ENCODE results near the gene GAS2L1. TPM values are rescaled to one million over a fixed set of nuclear protein-coding genes. Genes with fewer than 3 reads are reported as not detected.

Gene GAS2L1
- 23.8 and 30.2 TPM in 2 replicates for total RNA-seq

DNA sequence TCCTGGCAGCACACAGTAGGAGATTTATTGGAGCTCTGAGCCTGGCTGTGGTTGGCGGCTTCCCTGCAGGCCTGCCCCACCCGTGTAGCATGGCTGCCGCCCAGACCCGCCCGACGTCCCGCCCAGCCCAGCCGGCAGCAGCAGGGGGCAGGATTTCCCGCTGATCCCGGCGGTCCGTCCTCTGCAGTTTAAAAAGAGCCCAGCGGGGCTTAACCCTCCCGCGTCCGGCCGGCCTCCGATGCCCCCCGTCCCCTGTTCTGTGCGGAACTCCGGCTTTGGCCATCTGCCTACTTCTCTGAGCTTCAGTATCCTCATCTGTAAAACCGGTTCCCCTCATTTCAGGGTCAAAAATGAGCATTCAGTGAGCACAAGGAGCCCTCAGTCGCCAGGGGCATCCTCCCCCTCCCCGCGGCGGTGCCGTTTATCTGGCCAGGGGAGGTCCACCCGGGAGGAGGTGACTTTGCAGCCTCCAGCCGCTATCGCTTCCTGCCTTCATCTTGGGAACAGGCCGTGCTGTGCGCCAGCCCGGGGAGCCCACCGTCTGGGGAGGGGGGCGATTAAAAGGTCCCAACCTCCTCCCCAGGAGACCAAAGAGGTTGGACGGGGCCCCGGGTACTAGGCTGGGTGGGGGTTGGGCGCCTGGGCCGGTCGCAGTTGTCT is at the start of gene GAS2L1:
TSS of gene GAS2L1 (plus strand) at position 476 of the 660 bp plus-strand sequence. CDS start 1,456 bp downstream, outside the sequence.

DNA sequence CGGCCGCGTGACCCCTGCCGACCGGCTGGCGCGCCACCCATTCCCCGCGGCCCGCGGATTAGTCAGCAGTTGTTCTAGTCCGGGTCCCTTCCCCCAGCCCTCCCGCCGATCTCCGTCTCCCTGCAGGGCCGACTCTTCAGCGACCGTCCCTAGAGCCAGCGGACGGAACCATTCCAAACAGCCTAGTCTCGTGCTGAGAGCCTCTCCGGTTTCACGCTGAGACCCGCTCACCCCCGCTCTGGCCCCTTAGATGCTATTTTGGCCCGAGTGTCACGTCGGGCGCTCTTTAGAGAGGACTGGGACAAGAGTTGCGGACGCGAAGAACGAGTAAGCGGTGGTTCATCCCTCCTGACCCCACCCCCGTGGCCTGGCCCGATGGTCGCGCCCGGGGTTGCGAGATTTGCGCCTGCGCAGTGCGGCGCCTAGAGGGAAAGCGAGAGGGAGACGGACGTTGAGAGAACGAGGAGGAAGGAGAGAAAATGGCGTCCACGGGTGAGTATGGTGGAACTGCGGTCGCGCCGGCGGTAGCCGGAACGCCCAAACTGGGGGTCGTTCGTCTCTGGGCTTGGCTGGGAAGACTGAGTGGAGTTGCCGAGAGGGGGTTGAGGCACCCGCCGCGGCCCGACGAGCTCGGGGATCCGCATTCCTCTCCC is 38.5 kb upstream of the GAS2L1 start, which contains the start of the genes EWSR1 and RHBDD3:
TSS of gene EWSR1 (plus strand) at position 411 of the 653 bp plus-strand sequence. CDS start at position 480, 69 bp downstream.
TSS of gene RHBDD3 (minus strand) at position 124 of the 653 bp plus-strand sequence. CDS start 2,355 bp downstream, outside the sequence.

DNA sequence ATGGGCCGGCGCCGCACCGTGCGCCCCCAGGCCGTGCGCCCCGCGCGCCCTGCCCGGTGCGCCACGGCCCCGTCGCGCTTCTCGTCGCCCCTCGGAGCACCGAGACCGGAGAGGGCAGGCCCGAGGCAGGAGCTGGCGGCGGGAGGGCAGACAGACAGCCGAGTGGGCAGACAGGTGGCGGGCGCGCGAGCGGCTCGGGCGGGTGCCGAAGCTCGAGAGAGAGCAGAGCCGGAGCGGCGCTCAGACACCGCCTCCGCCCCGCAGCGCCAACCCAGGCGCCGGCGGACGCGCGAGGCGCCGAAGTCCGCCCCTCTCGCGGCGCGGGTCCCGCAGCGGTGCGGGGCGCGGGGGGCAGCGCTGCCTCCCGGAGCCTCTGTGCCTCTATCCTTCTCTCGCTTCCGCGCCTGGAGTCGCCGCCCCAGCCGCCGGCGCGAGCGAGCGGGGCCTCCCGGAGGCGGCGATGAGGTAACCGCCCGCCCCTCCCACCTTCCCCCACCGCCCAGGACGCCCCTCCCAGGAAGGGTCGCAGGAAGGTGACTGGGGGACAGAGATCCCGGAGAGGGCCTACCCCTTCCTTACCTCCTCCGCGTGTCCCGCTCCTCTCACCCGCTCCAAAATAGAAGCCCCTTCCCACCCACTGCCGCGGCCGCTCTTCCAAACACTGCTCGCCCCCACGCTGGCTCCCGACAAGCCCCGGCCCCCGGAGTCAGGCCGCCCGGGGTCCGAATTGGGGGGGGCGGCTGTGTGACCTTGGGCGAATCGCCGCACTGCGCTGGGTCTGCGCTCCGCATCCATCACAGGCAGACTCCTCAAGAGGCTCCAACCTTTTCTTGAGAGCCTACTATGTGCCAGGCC is 9.1 kb downstream of the GAS2L1 start, which contains the start of gene RASL10A:
TSS of gene RASL10A (minus strand) at position 412 of the 855 bp plus-strand sequence. CDS start 451 bp downstream, outside the sequence.

Small RNA genes within 50 kb of the gene (small RNA-seq; reads per million reads assigned to genes)
- not detected for gene MIR3653

Other genes starting within 250 kb of the GAS2L1 start
- gene C22orf31, start 244.8 kb upstream of the GAS2L1 start, total RNA-seq, result not detected in 2 replicates
- gene KREMEN1, start 233.6 kb upstream of the GAS2L1 start, total RNA-seq, result 0.40 and 1.1 TPM in 2 replicates
- gene EMID1, start 100.8 kb upstream of the GAS2L1 start, total RNA-seq, result not detected in 2 replicates
- gene RHBDD3, start 38.7 kb upstream of the GAS2L1 start, total RNA-seq, result 19.7 and 25.5 TPM in 2 replicates
- 210 and 245 TPM in 2 replicates for gene EWSR1, start 38.4 kb upstream of the GAS2L1 start, total RNA-seq
- gene RASL10A, start 9.0 kb downstream of the GAS2L1 start, total RNA-seq, result 0.43 and 0.80 TPM in 2 replicates
- gene AP1B1, start 81.9 kb downstream of the GAS2L1 start, total RNA-seq, result 108 and 126 TPM in 2 replicates
- not detected in 2 replicates for gene RFPL1, start 131.9 kb downstream of the GAS2L1 start, total RNA-seq
- gene NEFH, start 173.6 kb downstream of the GAS2L1 start, total RNA-seq, result 1.3 and 1.6 TPM in 2 replicates
- 62.0 and 67.2 TPM in 2 replicates for gene THOC5, start 247.1 kb downstream of the GAS2L1 start, total RNA-seq

Measured in thoracic aorta endothelial cell (primary cell).